NCI-H128 (cell line): Measurements from ENCODE around the gene RAB36.

Experiments
- DNase-seq: peaks from one replicate; lab custom pipeline; 2025; ENCODE audit not compliant: unreplicated experiment; lab: John Stamatoyannopoulos, UW

The RAB36 gene, protein sequence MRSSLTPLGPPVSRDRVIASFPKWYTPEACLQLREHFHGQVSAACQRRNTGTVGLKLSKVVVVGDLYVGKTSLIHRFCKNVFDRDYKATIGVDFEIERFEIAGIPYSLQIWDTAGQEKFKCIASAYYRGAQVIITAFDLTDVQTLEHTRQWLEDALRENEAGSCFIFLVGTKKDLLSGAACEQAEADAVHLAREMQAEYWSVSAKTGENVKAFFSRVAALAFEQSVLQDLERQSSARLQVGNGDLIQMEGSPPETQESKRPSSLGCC

GRCh38 chr22:23144932-23145877 lies at the start of gene RAB36:
Gene RAB36, plus strand, starts transcription at chr22:23145477. Its CDS starts 1,140 bp downstream, at chr22:23146617.
- peak; percentile 94 for DNase-seq

DNA sequence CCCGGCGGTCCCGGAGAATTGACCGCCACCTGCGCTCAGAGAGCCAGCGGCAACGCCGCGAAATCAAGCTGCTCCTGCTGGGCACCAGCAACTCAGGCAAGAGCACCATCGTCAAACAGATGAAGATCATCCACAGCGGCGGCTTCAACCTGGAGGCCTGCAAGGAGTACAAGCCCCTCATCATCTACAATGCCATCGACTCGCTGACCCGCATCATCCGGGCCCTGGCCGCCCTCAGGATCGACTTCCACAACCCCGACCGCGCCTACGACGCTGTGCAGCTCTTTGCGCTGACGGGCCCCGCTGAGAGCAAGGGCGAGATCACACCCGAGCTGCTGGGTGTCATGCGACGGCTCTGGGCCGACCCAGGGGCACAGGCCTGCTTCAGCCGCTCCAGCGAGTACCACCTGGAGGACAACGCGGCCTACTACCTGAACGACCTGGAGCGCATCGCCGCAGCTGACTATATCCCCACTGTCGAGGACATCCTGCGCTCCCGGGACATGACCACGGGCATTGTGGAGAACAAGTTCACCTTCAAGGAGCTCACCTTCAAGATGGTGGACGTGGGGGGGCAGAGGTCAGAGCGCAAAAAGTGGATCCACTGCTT lies 49.4 kb upstream of the RAB36 start:
- no peak for DNase-seq

DNA sequence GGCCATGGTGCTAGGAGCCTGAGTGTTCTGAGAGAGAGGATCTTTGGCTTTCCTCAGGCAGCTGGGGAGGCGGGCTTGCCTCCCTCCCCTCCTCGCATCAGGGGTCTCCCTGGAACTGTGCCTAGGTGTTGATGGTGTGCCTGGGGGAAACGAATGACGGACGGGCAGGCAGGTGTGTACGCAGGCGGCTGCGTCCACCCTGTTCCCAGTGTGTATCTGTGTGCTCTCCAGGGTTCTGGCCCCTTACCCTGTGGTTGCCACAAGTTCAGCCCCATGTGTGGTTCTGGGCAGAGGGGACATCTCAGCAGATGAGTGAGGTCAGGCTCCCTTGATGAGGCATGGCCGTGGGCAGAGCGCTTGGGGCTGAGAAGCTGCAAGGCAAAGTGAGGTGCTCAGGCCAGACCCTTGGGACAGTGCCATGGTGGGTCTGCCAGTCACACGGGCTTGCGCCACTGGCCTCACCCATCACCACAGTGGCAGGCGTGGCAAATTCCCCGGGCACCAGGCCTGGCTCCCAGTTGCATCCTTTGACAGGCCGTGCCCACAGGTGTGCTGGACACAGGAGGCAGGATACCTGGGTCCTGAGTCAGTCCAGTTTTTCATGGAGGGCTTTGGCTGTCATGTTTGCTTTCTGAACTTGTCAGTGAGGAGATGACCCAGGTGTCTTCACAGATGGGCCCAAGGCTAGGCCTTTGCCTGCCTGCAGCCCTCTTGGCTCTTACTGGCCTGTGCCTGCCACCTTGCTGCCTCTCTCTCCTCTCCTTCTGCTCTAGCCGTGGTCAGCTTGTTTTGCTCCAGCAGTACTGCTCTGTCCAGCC lies 47.7 kb upstream of the RAB36 start:
- no peak for DNase-seq

DNA sequence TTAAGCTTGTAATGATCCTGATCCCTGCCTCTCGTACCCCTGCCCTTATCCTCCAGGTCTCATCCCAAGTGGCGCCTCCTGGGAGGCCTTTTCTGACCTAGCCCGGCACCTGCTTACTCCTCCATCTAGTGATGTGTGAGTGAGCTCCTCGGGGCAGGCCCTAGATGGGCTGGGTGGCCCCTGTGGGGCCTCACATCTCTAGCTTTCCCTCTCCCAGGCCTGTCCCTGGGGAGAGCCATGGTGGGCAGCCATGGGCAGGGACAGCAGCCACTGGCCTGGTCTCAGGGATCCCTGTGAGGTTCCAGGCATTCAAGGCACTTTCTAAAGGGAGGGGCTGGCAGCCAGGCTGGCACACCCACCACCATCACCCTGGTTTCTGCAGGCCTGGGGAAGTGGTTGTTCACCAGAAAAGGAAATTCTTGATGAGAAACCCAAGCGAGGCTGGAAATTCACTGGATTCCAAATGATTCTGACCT lies 47.0 kb upstream of the RAB36 start:
- DNase-seq, result no peak

GRCh38 chr22:23098718-23099530 lies 46.4 kb upstream of the RAB36 start:
- no peak for DNase-seq

DNA sequence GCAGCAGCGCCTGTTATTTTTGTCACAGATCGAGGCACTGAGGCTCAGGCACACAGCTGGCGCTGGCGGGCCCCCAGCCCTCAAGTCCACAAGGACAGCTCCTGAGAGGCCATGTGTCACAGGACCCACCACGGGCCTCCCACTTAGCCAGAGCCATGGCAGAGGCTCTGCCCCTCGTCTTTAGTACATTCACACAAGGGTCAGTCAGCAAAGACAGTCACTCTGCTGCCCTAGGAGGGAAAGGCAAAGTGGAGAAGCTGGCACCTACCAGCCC lies 45.8 kb upstream of the RAB36 start:
- no peak for DNase-seq

- DNase-seq, result no peak
Measured at GRCh38 chr22:23100124-23100801, 45.0 kb upstream of the RAB36 start.

DNA sequence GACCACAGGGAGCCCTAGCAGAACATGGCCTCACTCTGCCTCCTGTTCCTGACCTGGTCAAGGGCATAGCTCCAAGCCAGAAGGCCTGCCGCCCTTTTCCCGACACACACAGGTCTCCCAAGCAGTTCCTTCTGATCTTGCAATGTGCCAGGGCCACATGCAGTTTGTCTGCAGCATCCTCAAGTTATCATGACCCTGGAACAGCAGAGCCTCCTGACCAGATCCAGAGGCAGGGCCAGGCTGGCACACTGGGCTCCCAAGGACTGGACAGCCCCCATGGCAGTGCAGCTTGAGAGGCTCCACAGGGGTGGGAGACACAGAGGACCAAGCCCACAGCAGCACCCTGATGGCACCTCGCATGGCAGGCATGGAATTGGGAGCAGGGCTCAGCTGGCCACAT lies 43.8 kb upstream of the RAB36 start:
- no peak for DNase-seq

DNA sequence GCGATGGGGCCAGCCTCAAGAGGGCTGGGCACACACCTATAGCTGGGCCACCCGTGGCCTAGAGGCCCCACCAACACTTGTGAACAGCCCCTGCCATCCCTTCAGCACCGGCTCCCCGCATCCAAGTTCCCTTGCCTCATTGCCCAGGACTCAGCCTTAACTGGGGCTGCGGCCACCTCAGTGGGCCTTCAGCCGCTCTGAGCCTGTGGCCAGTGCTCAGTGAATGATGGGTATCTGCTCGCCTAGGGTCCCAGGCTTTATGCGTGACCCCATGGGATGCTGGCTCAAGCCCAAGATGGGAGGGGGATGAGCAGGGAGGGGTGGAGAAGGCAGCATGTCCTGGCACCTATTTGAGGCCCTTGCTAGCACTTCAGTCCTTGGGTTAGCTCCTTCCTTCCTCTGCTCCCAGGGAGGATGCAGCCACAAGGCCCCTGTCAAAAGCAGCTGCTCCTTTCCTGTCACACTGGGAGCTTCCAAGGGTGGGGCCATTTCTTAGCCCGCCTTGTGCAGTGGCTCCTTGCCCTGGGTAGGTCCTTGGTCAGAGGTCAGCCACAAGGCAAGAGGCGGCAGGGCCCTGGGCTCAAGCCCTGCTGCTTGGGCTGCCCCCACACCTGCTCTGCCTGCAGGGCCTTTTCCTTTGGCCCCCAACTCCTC lies 43.1 kb upstream of the RAB36 start:
- DNase-seq, result no peak

DNA sequence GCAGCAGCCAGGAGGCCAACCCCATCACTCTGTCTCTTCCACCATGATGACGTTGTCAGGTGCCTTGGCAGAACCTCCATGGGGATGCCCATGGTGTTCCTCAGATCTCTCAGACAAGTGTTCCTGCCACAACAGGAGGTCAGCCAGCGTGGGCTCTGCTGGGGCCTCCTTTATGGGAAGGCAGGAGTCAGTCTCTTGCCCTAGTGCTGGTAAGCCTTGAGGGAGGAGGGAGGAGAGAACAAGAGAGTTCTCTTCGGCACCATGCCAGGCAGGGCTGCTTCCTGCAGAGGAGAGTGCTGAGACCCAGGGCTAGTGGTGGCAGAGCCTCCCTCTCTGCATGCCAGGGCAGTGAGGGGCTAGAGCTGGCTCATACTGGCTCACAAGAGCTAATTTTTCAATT lies 42.5 kb upstream of the RAB36 start:
- DNase-seq, result no peak

- DNase-seq, result no peak
Measured at GRCh38 chr22:23103199-23103954, 41.9 kb upstream of the RAB36 start.

- DNase-seq, result no peak
Measured at GRCh38 chr22:23104187-23104971, 40.9 kb upstream of the RAB36 start.

- no peak for DNase-seq
Measured at GRCh38 chr22:23105304-23105703, 40.0 kb upstream of the RAB36 start.

GRCh38 chr22:23105919-23106318 lies 39.4 kb upstream of the RAB36 start:
- DNase-seq, result no peak

DNA sequence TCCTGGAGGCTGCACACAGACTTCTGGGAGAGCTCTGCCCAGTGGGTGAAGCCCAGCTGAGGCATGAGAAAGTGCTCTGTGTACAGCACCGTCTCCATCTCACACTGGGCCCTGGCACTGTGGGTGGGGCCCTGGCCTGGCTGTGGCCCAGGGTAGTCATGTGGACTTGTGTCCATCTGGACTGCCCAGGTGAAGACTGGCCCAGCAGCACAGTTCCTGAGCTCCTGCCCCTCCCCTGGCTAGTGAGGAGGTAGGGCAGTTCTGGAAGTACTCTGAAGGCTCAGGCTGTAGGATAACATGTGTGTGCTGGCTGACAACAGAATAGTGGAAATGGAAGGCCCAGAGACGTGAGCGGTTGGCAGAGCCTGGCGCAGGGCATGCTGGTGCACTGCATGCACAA lies 38.9 kb upstream of the RAB36 start:
- no peak for DNase-seq

DNA sequence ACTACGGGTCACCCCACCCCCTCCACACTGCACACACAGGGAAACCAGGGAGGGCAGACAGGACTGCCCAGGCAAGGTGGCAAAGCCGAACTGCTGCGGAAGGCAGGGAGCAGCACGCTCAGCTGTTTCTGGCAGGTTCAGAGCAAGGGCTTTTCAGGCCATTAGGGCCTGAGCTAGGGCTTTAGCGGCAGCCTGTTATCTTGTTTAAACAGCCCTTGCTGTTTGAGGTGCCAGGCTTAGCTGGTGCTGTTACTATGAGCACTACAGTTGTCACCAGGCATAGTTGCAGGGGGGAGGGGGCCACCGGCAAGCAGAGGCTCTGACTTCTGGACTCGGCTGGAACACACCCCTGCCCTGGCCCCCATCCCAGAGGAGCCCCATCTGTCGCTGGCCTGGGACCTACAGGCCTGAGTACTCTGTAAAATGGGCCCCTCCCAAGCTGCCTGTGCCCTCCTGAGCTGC lies 38.3 kb upstream of the RAB36 start:
- no peak for DNase-seq

DNA sequence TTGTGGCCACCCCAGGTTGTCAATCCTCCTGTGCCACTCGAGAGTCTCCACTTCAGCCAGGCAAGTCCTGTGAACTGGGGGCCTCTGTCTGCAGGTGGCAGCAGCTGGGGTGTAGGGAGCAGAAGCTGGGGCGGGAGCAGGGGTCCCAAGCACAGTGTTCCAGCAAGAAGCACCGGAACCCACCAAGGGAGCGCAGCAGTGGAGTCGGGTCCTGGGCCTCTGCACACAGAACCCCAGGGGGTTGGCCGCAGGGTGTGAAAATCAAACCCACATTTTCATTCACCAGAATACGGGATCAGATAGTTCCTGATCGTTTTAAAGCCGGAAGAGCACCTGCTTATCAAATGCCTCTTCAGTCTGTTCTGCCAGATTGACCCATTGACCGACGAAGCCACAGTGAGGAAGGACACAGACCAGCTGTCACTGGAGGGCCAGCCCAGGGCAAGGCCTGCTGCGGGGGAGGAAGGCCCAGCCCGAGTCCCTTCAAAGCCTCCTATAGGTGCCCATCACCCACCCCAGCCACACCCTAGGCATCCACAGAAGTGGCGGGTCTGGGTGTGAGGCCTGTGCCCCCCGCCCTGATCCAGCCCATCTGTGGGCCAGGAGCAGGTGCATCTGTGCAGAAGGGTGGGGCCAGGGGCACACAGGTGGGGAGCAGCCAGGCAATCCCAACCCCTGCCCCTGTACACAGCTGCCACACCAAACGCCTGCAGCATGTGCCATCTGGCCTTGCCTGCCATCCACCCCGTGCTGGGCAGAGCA lies 37.6 kb upstream of the RAB36 start:
- no peak for DNase-seq
